Vagina (tissue), 2 donors: ENCODE measurements around the gene DPP8.

Experiments used
- POLR2A ChIP-seq, 2 donors: fragments of 450-650 bp; IDR thresholded peaks; one replicate each; pipeline ENCODE4 v1.6.1; 2017; ENCODE audit warnings: antibody characterized with exemption in 2 of 2, mild to moderate bottlenecking in 2 of 2, moderate library complexity in 2 of 2
- POLR2AphosphoS5 ChIP-seq, 2 donors: sonication (generic); formaldehyde crosslinking; IDR thresholded peaks; one replicate each; pipeline ENCODE4 v1.9.0; 2017; ENCODE audit warnings: antibody characterized with exemption in 2 of 2, mild to moderate bottlenecking in 2 of 2, low read depth in 1 of 2; ENCODE audit not compliant: insufficient read depth in 1 of 2
- TF ChIP-seq, protein P1 (sequence below), 3 experiments: fragments of 450-650 bp in 2 of 3; fragments of 200-600 bp in 1 of 3; sonication (generic) in 1 of 3; IDR thresholded peaks; one replicate each; pipeline ENCODE4 v1.5.1; 2017 to 2019; ENCODE audit warnings: antibody characterized with exemption in 3 of 3, mild to moderate bottlenecking in 2 of 3, moderate library complexity in 2 of 3

- TF ChIP-seq POLR2AphosphoS5 (IDR thresholded peaks at IDR 0.05; ENCODE audit: insufficient read depth in 1 of 2, low read depth in 1 of 2) (no peak), POLR2A (IDR thresholded peaks at IDR 0.05) (no peak)
- TF ChIP-seq, protein P1, sequence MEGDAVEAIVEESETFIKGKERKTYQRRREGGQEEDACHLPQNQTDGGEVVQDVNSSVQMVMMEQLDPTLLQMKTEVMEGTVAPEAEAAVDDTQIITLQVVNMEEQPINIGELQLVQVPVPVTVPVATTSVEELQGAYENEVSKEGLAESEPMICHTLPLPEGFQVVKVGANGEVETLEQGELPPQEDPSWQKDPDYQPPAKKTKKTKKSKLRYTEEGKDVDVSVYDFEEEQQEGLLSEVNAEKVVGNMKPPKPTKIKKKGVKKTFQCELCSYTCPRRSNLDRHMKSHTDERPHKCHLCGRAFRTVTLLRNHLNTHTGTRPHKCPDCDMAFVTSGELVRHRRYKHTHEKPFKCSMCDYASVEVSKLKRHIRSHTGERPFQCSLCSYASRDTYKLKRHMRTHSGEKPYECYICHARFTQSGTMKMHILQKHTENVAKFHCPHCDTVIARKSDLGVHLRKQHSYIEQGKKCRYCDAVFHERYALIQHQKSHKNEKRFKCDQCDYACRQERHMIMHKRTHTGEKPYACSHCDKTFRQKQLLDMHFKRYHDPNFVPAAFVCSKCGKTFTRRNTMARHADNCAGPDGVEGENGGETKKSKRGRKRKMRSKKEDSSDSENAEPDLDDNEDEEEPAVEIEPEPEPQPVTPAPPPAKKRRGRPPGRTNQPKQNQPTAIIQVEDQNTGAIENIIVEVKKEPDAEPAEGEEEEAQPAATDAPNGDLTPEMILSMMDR (IDR thresholded peaks at IDR 0.05): no peak
Measured at GRCh38 chr15:65402961-65403360, 114.5 kb downstream of the DPP8 start.
